ENCODE data around the gene ANKRD33B.
"Not testable (repeated sequence)": the region's sequence is repeated elsewhere in the genome, so short reads cannot be mapped to it uniquely, and the experiment has no call there.

The ANKRD33B gene

GRCh38 chr5:10612251-10612650, 48.4 kb downstream of the ANKRD33B start:
- no peak for FAIRE-seq
- DNase-seq (ENCODE audit: low spot score): no peak

GRCh38 chr5:10615693-10616092, 51.8 kb downstream of the ANKRD33B start:
- no peak for DNase-seq (ENCODE audit: low spot score)
- FAIRE-seq: no peak

GRCh38 chr5:10617103-10617502, 53.2 kb downstream of the ANKRD33B start:
- no peak for FAIRE-seq

GRCh38 chr5:10618311-10618710, 54.4 kb downstream of the ANKRD33B start:
- DNase-seq (ENCODE audit: low spot score): no peak

More at GRCh38 chr5:10617103-10617502, 53.2 kb downstream of the ANKRD33B start:
- DNase-seq (ENCODE audit: low spot score): no peak

GRCh38 chr5:10619649-10620048, 55.8 kb downstream of the ANKRD33B start:
- no peak for FAIRE-seq
- no peak for DNase-seq (ENCODE audit: low spot score)

More at GRCh38 chr5:10618311-10618710, 54.4 kb downstream of the ANKRD33B start:
- no peak for FAIRE-seq

GRCh38 chr5:10620346-10620745, 56.5 kb downstream of the ANKRD33B start:
- no peak for FAIRE-seq
- DNase-seq (ENCODE audit: low spot score): no peak

- no peak for DNase-seq (ENCODE audit: low spot score)
- no peak for FAIRE-seq
Measured at GRCh38 chr5:10621832-10622231, 58.0 kb downstream of the ANKRD33B start.

- FAIRE-seq (no peak), DNase-seq (ENCODE audit: low spot score) (no peak)
Measured at GRCh38 chr5:10622810-10623209, 58.9 kb downstream of the ANKRD33B start.

GRCh38 chr5:10623305-10623910, 59.5 kb downstream of the ANKRD33B start:
- DNase-seq (ENCODE audit: low spot score): no peak
- no peak for FAIRE-seq

- no peak for FAIRE-seq
- DNase-seq (ENCODE audit: low spot score): no peak
Measured at GRCh38 chr5:10624206-10624605, 60.3 kb downstream of the ANKRD33B start.

GRCh38 chr5:10624679-10625078, 60.8 kb downstream of the ANKRD33B start:
- FAIRE-seq: no peak
- DNase-seq (ENCODE audit: low spot score): no peak

GRCh38 chr5:10625700-10626472, 62.0 kb downstream of the ANKRD33B start:
- DNase-seq (ENCODE audit: low spot score) (no peak), FAIRE-seq (no peak)

GRCh38 chr5:10626473-10627013, 62.7 kb downstream of the ANKRD33B start:
- DNase-seq (ENCODE audit: low spot score) (no peak), FAIRE-seq (no peak)

GRCh38 chr5:10627160-10627701, 63.4 kb downstream of the ANKRD33B start:
- FAIRE-seq (no peak), DNase-seq (ENCODE audit: low spot score) (no peak)

GRCh38 chr5:10628601-10629000, 64.7 kb downstream of the ANKRD33B start:
- DNase-seq (ENCODE audit: low spot score) (no peak), FAIRE-seq (no peak)

GRCh38 chr5:10629682-10630081, 65.8 kb downstream of the ANKRD33B start:
- no peak for FAIRE-seq
- no peak for DNase-seq (ENCODE audit: low spot score)

- FAIRE-seq (no peak), DNase-seq (ENCODE audit: low spot score) (no peak)
Measured at GRCh38 chr5:10630126-10630525, 66.3 kb downstream of the ANKRD33B start.

- not testable (repeated sequence) for DNase-seq (ENCODE audit: low spot score); FAIRE-seq
Measured at GRCh38 chr5:10630744-10631143, 66.9 kb downstream of the ANKRD33B start.

GRCh38 chr5:10631316-10631996, 67.6 kb downstream of the ANKRD33B start:
- no peak for FAIRE-seq
- no peak for DNase-seq (ENCODE audit: low spot score)

- FAIRE-seq (no peak), DNase-seq (ENCODE audit: low spot score) (peak; percentile 62)
Measured at GRCh38 chr5:10632110-10632761, 68.4 kb downstream of the ANKRD33B start.
